Measurements from ENCODE around the gene AKAP8L. TPM values are rescaled to one million over a fixed set of nuclear protein-coding genes. Genes with fewer than 3 reads are reported as not detected.

Gene AKAP8L
- total RNA-seq, 4 donors from 2014 or later, result 82.4 to 157 (median 117) TPM

DNA sequence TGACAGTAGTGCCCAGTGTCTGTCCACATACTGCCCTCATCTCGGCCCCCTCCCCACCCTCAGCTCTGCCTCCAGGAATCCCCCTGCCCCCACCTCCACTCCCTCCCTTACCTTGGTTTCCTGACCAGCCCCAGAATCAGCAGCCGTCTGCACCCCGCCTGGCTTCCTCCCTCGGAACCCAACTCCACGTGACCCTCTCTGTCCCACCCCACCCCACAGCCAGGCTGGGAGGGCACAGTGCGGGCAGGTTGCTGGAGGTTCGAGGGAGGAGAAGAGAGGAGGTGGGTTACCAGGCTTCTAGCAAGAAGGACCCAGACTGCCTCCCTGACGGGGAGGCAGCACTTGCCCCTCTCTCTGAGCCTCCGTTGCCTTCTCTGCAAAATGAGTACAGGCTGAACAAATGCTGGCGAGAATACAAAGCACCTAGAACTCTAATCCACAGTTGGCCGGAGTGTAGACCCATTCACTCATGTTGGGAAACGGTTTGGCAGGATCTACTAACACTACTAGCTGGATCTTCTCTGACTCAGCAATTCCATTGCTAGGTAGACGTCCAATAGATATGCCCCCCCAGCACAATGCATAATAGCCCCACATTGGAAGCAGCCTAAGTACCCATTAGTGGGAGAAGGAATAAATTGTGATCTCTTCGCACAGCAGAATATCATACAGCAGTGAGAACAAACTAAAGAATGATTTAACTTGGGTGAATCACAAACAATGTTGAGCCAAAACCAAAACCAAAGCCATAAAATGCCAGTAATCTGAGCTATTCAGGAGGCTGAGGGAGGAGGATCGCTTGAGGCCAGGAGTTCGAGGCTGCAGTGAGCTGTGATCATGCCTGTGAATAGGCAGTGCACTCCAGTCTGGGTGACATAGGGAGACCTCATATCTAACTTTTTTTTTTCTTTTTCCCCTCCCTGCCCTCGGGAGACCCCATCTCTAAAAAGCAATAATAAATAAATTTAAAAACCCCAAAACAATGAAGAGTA, 45.9 kb upstream of the AKAP8L start, which contains the start of gene RASAL3:
TSS of gene RASAL3 (minus strand) at position 151 of the 992 bp plus-strand sequence. CDS start 186 bp downstream, outside the sequence.
- DNase-seq, result no peak

DNA sequence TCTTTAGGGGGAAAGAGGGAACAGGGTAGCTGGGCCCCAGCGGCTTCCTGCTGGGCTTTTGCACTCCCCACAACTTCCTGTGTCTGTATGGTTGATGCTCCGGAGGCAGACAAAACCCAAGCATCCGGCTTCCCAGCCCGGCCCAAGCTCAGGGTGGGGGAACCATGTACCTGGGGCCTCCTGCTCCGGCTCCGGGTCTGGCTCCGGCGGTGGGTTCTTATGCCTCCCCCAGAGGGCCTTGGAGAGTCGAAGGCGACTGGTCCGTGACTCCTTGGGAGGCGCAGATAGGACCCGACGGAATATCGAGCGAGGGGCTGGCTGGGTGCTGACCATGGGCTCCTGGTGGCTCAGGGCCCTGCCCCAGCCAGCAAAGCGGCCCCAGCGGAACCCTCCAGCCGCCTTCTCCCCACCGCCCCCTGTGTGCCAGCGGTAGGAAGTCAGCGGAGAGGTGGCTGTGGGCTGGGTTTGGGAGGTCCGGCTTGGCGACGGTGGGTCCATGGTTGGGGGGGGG, 45.1 kb upstream of the AKAP8L start:
- H3K36me3 ChIP-seq, result no peaks in the 10 kb centered on the region
- intact Hi-C loops (cut with DNase I; ENCODE audit: low total_unique reads), result no loop called here
- no peak overlapping the region for H3K4me3 ChIP-seq
- H3K9me3 ChIP-seq, result no peaks in the 10 kb centered on the region
- DNase-seq, result no peak
- H3K27me3 ChIP-seq, result no peaks in the 10 kb centered on the region
- TF ChIP-seq, protein P1, sequence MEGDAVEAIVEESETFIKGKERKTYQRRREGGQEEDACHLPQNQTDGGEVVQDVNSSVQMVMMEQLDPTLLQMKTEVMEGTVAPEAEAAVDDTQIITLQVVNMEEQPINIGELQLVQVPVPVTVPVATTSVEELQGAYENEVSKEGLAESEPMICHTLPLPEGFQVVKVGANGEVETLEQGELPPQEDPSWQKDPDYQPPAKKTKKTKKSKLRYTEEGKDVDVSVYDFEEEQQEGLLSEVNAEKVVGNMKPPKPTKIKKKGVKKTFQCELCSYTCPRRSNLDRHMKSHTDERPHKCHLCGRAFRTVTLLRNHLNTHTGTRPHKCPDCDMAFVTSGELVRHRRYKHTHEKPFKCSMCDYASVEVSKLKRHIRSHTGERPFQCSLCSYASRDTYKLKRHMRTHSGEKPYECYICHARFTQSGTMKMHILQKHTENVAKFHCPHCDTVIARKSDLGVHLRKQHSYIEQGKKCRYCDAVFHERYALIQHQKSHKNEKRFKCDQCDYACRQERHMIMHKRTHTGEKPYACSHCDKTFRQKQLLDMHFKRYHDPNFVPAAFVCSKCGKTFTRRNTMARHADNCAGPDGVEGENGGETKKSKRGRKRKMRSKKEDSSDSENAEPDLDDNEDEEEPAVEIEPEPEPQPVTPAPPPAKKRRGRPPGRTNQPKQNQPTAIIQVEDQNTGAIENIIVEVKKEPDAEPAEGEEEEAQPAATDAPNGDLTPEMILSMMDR (IDR thresholded peaks at IDR 0.05), result no peak
- TF ChIP-seq POLR2A (IDR thresholded peaks at IDR 0.05), result no peak
- H3K4me1 ChIP-seq, result no peaks in the 10 kb centered on the region
- H3K27ac ChIP-seq, result no peak overlapping the region

More for the DNA sequence above, 45.9 kb upstream of the AKAP8L start, which contains the start of gene RASAL3:
- intact Hi-C loops (cut with DNase I; ENCODE audit: low total_unique reads), result no loop called here
- no peak within 1 kb of the TSS for H3K27ac ChIP-seq
- peaks cover 0 to 3% of the 10 kb centered on the region in 2 donors for H3K27me3 ChIP-seq
- no peaks in the 10 kb centered on the region for H3K36me3 ChIP-seq
- no peak within 1 kb of the TSS for H3K4me3 ChIP-seq
- H3K9me3 ChIP-seq, result no peaks in the 10 kb centered on the region
- H3K4me1 ChIP-seq, result peaks cover 0 to 5% of the 10 kb centered on the region in 2 donors
- TF ChIP-seq POLR2A (IDR thresholded peaks at IDR 0.05), result no peak
- TF ChIP-seq, protein P1 (IDR thresholded peaks at IDR 0.05), result no peak

DNA sequence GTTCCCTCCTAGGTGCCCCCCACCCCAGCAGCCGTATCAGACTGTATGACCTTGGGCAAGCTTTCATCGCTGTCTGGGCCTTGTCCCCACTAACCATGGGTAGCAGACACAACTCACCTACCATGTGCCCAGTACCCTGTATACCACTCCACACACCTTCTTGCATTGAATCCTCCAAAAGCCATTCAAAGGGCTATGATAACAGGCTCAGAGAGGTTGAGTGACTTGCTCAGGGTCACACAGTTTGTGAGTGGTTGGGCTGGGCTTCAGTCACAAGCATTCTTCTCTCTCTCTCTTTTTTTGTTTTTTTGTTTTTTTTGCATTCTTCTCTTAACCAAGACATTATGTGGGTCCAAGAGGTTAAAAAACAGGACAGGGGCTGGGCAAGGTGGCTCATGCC, 42.9 kb upstream of the AKAP8L start:
- H3K4me3 ChIP-seq, result no peak overlapping the region
- intact Hi-C loops (cut with DNase I; ENCODE audit: low total_unique reads), result no loop called here
- no peak for DNase-seq
- no peak for TF ChIP-seq POLR2A (IDR thresholded peaks at IDR 0.05)
- TF ChIP-seq, protein P1 (IDR thresholded peaks at IDR 0.05), result no peak
- H3K27ac ChIP-seq, result no peak overlapping the region
- no peaks in the 10 kb centered on the region for H3K9me3 ChIP-seq
- H3K4me1 ChIP-seq, result peaks cover 0 to 10% of the 10 kb centered on the region in 2 donors
- H3K27me3 ChIP-seq, result peaks cover 2 to 5% of the 10 kb centered on the region in 2 donors
- no peaks in the 10 kb centered on the region for H3K36me3 ChIP-seq

DNA sequence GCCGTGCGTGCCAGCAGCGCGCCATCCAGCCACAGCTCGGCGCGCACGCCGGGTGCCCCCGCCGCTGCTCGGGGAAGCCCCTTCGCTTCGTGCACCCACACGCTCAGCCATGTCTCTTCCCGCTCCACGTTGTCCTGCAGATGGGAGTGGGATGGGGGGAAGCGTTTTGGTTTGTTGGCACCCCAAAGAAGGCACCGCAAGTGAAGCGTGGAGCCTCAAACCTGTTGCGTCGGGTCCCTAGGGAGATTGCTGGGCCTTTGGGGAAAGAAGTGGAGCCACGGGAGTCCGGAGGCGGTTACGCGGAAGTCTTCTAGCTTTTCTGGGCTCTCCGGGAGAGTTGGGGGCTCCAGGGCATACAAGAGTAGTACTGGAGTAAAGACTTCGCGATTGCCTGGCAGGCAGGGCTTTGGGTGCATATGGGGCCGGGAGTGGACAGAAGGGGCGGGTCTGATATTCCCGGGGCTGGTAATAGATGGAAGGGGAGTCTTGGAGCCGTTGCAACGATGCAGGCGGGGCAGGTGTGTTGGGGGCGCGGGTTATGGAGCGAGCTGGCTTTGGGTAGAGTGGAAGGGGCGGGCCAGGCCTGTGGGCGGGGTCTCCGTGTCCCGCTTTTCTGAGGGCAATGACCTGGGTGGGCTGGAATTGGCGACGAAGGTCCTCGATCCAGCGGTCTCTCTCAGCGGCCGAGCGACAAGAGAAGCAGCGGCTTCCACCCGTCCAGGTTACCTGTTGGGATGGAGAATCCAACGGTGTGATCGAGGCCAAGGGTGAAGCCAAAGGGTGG, 39.1 kb upstream of the AKAP8L start:
- Histone ChIP-seq H3K4me3 (no peak overlapping the region), H3K9me3 (no peaks in the 10 kb centered on the region), H3K4me1 (peaks cover 0 to 15% of the 10 kb centered on the region in 2 donors), H3K27ac (no peak overlapping the region), H3K27me3 (peaks cover 5 to 14% of the 10 kb centered on the region in 2 donors), H3K36me3 (no peaks in the 10 kb centered on the region)
- intact Hi-C loops (cut with DNase I; ENCODE audit: low total_unique reads), result no loop called here
- TF ChIP-seq, protein P1 (IDR thresholded peaks at IDR 0.05), result no peak
- no peak for TF ChIP-seq POLR2A (IDR thresholded peaks at IDR 0.05)
- DNase-seq, result no peak
